ENCODE data around the gene TUFT1.

DNA sequence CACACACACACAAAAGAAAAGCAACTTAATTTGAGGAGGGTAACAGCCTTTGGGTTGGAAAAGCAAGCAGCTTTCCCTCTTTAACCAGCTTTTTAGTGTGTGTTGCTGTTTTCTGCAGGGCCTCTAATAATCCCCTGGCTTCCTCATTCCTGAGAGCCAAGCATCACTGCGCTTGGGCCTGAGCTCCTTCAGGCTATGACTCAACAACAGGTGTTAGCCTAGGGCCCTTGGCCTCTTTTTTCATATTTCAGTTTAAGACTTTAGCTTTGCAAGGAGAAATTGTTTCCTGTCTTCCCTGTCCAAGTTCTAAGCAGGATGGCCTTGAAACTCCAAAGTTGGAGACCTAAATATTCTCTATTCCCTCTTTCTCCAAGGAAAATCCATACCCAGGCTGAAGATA, 45.5 kb downstream of the TUFT1 start:
- TF ChIP-seq, protein P1, sequence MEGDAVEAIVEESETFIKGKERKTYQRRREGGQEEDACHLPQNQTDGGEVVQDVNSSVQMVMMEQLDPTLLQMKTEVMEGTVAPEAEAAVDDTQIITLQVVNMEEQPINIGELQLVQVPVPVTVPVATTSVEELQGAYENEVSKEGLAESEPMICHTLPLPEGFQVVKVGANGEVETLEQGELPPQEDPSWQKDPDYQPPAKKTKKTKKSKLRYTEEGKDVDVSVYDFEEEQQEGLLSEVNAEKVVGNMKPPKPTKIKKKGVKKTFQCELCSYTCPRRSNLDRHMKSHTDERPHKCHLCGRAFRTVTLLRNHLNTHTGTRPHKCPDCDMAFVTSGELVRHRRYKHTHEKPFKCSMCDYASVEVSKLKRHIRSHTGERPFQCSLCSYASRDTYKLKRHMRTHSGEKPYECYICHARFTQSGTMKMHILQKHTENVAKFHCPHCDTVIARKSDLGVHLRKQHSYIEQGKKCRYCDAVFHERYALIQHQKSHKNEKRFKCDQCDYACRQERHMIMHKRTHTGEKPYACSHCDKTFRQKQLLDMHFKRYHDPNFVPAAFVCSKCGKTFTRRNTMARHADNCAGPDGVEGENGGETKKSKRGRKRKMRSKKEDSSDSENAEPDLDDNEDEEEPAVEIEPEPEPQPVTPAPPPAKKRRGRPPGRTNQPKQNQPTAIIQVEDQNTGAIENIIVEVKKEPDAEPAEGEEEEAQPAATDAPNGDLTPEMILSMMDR (conservative IDR thresholded peaks at IDR 0.05; ENCODE audit: low read length), result no peak
- no peak for TF ChIP-seq EZH2phosphoT487 (IDR thresholded peaks at IDR 0.05; ENCODE audit: borderline replicate concordance, low read depth, low read length)
